Activated CD8-positive, alpha-beta memory T cell treated with anti-CD3 and anti-CD28 coated beads, Interleukin-2, amount 50 U/mL, for 4 hours (primary cell): ENCODE data around the gene PDPR.
"Not testable (repeated sequence)": the region's sequence is repeated elsewhere in the genome, so short reads cannot be mapped to it uniquely, and the experiment has no call there.

Source experiments
- DNase-seq: peaks from one replicate; pipeline ENCODE4 v3.0.0-alpha.2; 2020

The PDPR gene

GRCh38 chr16:70166688-70167087 lies 52.6 kb downstream of the PDPR start:
- not testable (repeated sequence) for DNase-seq

- not testable (repeated sequence) for DNase-seq
Measured at GRCh38 chr16:70173212-70173837, 59.2 kb downstream of the PDPR start, which contains the start of gene CLEC18C. Gene CLEC18C (plus strand): TSS chr16:70173787. CDS start chr16:70174279, 492 bp downstream.

GRCh38 chr16:70173916-70174315 lies 59.8 kb downstream of the PDPR start:
- DNase-seq: not testable (repeated sequence)

- DNase-seq: not testable (repeated sequence)
Measured at GRCh38 chr16:70174387-70174932, 60.3 kb downstream of the PDPR start.

- not testable (repeated sequence) for DNase-seq
Measured at GRCh38 chr16:70187858-70188607, 73.9 kb downstream of the PDPR start.

- DNase-seq: not testable (repeated sequence)
Measured at GRCh38 chr16:70188608-70188915, 74.4 kb downstream of the PDPR start.

GRCh38 chr16:70190574-70190973 lies 76.4 kb downstream of the PDPR start:
- not testable (repeated sequence) for DNase-seq

- not testable (repeated sequence) for DNase-seq
Measured at GRCh38 chr16:70196683-70197300, 82.7 kb downstream of the PDPR start.

- not testable (repeated sequence) for DNase-seq
Measured at GRCh38 chr16:70197611-70198010, 83.5 kb downstream of the PDPR start.

GRCh38 chr16:70198230-70198629 lies 84.1 kb downstream of the PDPR start:
- DNase-seq: not testable (repeated sequence)

GRCh38 chr16:70198666-70199065 lies 84.5 kb downstream of the PDPR start:
- DNase-seq: not testable (repeated sequence)

- not testable (repeated sequence) for DNase-seq
Measured at GRCh38 chr16:70199170-70199569, 85.0 kb downstream of the PDPR start.

GRCh38 chr16:70200063-70200462 lies 85.9 kb downstream of the PDPR start:
- not testable (repeated sequence) for DNase-seq

- not testable (repeated sequence) for DNase-seq
Measured at GRCh38 chr16:70203508-70203907, 89.4 kb downstream of the PDPR start.

- DNase-seq: not testable (repeated sequence)
Measured at GRCh38 chr16:70204010-70204409, 89.9 kb downstream of the PDPR start.

- DNase-seq: not testable (repeated sequence)
Measured at GRCh38 chr16:70204668-70205405, 90.7 kb downstream of the PDPR start.

- not testable (repeated sequence) for DNase-seq
Measured at GRCh38 chr16:70206382-70206781, 92.2 kb downstream of the PDPR start.
